GM19328 (cell line): ENCODE measurements around the gene PILRA.
"Not testable (repeated sequence)": the region's sequence is repeated elsewhere in the genome, so short reads cannot be mapped to it uniquely, and the experiment has no call there.

Source experiments
- ATAC-seq: cut with Tn5 transposase; IDR thresholded peaks from one replicate; pipeline ENCODE4 v1.9.1; 2021; ENCODE audit warnings: mild to moderate bottlenecking, moderate library complexity; ENCODE audit not compliant: unreplicated experiment

PILRA gene

DNA sequence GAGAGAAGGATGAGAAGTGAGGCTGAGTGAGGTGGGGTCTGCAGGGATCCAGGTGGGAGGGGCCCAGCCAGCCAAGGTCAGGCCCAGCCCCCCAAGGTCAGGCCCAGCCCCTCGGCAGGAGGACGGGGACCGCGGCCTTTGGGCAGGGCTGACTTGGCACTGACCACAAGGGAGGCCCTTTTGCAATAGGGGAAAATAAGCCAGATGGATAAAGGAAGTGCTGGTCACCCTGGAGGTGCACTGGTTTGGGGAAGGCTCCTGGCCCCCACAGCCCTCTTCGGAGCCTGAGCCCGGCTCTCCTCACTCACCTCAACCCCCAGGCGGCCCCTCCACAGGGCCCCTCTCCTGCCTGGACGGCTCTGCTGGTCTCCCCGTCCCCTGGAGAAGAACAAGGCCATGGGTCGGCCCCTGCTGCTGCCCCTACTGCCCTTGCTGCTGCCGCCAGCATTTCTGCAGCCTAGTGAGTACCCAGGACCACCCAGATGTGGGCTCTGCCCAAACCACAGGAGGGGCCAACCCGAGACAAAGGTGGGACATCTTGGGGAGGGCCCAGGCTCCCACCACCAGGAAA is at the start of gene PILRA:
PILRA (plus strand) TSS at position 227 of the 571 bp plus-strand sequence; CDS start at position 397, 170 bp downstream.
- no peak for ATAC-seq

DNA sequence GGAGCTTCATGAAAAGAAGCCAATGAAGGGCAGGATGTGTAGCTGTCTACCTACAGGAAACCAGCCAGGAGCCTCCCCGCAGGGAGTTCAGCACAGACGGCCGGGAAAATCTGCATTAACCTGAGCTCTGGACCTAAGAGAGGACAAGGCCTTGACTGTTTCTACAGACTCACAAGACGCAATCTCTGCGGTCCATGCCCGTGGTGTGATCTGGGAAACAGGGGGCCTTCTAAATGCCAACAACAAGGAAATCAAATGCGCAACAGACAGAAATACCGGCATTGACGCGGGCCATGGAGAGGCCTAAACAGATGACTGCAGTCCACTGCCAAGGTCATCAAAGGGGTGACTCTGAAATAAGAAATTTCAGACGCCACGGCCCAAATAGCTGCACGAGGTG is 49.1 kb upstream of the PILRA start:
- not testable (repeated sequence) for ATAC-seq

DNA sequence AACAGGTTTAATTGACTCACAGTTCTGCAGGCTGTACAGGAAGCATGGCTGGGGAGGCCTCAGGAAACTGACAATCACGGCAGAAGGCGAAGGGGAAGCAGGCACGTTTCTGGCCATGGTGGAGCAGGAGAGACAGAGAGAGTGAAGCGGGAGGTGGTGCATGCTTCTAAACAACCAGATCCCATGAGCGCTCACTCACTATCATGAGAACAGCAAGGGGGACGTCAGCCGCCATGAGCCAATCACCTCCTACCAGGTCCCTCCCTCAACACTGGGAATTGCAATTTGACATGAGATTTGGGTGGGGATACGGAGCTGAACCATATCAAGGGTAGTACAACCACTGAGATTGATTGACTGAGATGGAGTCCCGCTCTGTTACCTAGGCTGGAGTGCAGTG is 47.6 kb upstream of the PILRA start:
- not testable (repeated sequence) for ATAC-seq

DNA sequence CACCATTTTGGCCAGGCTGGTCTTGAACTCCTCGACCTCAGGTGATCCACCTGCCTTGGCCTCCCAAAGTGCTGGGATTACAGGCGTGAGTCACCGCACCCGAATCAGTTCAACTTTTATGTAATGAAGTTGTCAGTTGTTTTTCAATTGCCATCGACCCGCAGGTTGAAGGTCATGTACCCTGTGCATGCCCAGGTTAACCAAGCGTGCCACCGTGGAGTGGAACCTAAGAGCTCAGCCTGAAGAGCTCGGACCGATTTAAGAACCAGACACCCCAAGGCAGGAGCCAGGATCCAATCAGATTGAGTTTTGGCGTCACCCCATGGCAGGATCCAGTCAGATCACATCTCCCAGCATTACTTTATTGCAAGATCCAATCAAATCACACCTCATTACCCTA is 46.4 kb upstream of the PILRA start:
- ATAC-seq, result not testable (repeated sequence)

DNA sequence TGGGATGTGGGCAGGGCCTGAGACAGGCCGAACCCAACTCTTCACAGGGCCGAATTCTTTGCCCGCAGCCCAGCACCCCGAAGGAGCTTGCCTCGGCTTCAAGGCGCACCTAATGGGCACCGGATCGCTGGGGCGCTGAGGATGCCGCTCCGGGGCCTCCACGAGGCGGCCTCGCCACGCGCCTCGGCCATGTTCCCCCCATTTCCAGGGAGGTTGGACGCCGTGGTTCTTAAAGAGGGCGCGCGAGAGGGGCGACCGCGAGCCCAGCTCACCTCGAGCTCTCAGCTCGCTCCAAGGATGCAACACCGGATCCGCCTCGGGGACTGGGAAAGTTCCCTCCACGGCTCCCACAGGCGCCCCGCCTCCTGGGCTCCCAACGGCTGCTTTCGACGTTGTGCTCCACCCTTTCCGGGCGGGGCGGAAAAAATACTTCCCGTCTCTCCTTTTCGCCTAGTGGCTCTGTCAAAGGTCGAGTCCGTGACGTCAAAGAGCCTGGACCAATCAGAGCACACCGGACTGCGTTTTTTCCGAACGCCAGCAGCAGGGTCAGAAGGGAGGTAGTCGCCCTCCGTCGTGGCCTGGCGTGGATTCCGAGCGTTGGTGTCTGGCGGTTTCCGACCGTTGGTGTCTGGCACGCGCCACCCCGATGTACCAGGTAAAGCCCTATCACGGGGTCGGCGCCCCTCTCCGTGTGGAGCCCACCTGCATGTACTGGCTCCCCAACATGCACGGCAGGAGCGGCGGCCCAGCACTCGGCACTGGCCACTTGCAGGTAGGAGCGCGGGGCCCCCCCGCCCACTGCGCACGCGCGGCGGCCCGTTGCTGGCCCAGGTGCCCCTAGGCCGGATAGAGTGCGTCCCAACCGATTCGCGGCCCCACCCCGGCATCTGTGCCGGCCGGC is 37.5 kb upstream of the PILRA start:
- peak; percentile 92 for ATAC-seq

DNA sequence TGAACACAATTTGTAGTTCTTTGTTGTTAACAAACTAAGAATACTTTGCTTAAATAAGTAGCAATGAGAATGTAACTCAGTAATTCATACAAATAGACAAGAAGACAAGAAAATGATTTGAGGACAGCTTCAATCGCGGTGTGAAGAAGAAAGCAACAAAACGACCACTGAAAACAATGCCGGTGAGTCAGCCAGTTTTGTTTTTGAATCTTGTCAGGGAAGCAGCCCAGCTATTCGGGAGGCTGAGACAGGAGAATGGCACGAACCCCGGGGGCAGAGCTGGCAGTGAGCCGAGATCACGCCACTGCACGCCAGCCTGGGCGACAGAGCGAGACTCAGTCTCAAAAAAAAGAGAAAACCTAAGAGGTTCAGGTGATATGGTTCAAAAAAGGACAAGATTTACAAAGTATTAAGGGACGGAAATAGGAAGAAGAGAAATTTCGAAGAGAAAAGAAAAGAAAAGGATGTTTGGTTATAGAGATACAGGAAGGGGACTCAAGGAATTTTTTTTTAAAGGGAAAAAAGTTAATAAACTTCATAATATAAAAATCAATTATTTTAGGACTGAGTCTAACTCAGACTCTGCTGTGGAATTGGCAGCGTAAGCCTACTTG is 35.1 kb upstream of the PILRA start:
- ATAC-seq, result not testable (repeated sequence)

DNA sequence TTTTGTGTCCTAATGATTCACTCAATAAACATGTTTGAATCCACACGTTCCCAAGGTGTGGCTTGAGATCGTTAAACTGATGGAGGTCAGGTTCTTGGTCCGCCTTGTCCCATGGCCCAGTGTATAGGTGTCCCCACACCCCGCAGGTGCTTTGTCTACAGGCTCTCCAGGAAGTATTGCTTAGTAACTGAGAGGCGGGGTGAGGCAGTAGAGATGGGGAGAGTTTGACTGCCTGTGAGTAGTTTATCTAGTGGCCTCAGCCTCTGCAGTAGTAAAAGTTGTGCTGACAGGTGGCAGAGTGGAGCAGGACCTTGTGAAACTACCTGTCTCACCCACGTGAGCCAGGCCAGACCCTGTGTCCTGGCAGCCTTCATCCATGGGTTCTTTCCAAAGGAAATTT is 32.0 kb upstream of the PILRA start:
- not testable (repeated sequence) for ATAC-seq

DNA sequence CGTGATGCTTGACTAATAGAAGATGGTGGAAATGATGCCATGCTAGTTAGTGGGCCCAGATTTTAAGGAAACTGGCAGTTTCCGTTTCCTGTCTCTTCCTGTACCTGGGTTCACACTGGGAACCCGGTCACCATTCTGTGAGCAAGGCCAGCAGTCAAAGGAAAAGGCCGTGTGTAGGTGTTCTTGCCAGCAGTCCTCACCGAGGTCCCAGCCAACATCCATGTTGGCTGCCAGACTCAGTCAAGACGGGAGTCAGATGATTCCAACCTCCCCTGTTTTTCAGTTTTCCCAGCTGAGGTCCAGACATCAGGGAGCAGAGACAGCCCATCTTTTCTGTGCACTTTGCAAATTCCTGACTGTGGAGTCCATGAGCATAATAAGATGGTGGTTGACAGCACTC is 30.5 kb upstream of the PILRA start:
- ATAC-seq, result no peak

DNA sequence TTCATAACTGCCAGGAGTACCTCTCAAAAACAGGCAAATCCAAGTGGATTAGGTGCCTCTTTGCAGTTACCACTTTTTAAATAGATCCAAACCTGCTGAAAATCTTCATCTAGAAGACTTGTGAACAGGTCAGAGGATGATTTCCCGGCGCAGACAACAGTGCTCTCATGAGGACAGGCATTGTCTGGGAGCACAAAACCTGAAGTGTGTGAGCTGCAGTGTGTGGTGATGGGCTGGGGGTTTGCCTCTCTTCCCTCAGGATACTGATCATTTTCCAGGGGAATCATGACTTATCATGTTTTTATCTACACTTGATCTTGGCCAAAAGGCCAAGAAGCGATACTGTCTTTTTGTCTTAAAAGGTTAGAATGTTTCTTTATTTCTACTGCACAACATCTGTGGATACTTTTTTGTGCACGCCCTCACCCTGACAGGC is 29.1 kb upstream of the PILRA start:
- ATAC-seq, result not testable (repeated sequence)

DNA sequence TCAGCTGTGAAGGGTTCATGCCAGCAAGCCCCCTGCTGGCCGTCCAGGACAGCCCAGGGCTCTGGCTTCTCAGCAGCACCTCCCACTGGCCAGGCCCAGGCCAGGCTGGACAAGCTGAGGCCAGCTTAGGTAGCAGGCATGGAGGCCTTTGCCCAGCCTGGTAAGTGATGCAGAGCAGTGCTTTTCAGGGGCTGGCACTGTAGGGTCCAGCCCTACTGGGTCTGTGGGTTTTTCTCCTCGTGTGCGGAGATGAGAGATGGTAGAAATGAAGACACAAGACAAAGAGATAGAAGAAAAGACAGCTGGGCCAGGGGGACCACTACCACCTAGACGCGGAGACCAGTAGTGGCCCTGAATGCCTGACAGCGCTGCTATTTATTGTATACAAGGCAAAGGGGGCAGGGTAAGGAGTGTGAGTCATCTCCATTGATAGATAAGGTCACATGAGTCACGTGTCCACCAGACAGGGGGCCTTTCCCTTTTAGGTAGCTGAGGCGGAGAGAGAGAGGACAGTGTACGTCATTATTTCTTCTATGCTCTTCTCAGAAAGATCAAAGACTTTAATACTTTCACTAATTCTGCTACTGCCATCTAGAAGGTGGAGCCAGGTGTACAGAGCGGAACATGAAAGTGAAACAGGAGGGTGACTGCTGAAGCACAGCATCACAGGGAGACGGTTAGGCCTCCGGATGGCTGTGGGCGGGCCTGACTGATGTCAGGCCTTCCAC is 28.6 kb upstream of the PILRA start:
- peak; percentile 71 for ATAC-seq

DNA sequence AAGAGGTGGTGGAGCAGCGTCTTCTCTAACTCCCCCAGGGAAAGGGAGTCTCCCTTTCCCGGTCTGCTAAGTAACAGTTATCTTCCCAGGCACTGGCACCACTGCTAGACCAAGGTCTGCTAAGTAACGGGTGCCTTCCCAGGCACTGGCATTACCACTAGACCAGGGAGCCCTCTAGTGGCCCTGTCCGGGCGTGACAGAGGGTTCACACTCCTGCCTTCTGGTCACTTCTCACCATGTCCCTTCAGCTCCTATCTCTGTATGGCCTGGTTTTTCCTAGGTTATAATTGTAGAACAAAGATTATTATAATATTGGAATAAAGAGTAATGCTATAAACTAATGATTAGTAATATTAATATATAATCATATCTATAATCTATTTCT is 28.0 kb upstream of the PILRA start:
- ATAC-seq, result peak; percentile 23

DNA sequence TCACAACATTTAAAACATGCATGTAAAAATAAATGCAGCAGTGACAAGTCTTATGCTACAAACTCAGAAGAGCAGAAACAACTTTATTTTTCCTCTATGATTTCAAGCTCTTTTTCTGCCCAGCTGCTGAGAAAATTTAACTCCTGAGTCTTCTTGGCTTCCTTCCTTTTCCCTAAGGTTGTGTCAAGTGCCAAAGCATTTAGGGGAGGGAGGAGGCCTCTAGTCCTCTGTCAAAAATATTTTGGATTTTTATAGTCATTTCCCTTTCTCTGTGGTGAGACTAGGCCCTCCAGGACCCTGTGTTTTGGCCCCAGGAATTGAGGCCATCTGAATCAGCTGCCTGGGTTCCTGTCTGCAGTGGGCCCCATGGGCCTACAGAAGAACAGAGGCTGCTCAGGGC is 26.4 kb upstream of the PILRA start:
- ATAC-seq, result no peak

DNA sequence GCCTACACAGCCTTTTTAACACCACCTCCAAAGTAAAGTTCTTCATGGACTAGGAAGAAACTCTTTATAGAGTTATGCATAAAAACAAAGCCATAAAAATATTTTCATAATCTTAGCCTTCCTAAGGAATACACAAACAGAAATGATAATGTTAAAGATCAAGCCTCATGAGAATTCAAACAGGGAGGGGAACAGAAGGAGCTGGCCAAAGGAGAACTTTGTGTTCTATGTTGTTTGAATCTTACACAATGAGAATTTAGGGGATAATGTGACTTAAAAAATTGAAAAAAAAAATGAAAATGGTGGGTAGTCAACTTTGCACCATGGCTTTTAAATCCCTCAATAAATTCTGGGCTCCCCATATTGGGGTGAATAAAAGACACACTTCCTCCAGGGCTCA is 24.5 kb upstream of the PILRA start:
- ATAC-seq, result no peak

DNA sequence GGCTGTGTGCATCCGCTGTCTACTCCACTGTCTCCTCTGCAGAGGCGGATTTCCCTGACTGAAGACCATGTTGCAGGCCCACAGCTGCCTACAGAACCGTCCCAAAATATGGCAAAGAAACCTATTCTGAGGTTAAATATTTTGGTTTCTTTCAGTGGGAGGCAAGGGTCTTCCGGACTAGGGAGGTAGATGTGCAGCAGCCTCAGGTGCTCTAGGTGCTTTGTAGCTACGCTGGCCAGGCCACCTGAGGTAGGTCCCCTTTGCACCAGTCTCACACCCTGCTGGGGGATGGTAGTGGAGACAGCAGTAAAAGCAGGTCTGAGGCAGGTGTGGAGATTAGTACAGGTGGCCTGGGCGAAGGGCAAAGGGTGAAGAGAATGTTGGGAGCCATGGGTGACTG is 23.5 kb upstream of the PILRA start:
- no peak for ATAC-seq

DNA sequence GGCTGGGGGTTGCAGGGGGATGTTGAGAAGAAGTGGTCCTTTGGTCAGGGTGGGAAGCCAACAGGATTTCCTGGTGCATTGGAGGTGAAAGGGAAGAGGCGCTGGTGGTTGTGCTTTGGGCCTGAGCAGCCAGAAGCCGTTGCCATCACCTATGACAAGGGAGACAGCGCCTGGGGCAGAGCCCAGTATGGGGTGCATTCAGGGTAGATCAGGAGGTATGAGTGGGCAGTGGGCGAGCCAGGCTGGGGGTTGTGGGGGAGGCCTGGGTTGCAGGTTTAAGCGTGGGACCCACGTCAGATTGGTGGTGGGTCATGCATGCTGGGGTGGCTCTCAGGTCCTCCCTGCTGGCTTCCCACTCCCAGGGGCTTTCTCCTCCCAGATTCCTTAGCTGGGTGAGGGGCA is 21.6 kb upstream of the PILRA start:
- no peak for ATAC-seq

DNA sequence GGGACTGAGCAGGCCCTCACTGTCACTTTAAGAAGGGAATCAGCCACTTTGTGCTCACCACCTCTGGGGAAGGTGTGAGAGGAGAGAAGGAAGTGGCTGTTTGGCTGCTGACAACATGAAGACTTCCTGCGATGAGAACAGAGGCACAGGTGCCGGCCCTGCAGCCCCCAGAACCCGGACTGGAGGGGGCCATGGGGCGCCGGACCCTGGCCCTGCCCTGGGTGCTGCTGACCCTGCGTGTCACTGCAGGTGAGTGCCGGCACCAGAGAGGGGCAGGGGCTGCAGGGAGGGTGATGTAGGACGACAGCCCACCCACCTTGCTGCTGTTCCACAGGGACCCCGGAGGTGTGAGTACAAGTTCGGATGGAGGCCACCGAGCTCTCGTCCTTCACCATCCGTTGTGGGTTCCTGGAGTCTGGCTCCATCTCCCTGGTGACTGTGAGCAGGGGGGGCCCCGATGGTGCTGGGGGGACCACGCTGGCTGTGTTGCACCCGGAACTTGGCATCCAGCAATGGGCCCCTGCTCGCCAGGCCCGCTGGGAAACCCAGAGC is 21.0 kb upstream of the PILRA start:
- ATAC-seq, result not testable (repeated sequence)

DNA sequence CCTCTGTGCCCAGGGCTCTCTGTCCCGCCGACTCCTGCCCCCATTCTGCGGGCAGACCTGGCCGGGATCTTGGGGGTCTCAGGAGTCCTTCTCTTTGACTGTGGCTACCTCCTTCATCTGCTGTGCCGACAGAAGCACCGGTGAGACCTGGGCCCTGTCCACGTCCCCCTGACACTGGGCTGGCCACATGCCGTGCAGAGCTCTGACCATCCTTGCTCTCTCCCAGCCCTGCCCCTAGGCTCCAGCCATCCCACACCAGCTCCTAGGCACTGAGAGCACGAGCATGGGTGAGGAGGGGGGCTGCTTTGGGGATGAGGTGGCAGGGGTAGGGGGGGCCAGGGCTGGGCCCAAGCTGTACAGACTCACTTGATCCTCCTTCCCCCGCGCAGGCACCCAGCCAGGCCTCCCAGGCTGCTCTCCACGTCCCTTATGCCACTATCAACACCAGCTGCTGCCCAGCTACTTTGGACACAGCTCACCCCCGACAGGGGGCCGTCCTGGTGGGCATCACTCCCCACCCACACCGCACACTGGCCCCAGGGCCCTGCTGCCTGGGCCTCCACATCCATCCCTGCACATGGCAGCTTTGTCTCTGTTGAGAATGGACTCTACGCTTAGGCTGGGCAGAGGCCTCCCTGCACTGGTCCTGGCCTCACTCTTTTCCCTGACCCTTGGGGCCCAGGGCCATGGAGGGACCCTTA is 20.2 kb upstream of the PILRA start:
- no peak for ATAC-seq

DNA sequence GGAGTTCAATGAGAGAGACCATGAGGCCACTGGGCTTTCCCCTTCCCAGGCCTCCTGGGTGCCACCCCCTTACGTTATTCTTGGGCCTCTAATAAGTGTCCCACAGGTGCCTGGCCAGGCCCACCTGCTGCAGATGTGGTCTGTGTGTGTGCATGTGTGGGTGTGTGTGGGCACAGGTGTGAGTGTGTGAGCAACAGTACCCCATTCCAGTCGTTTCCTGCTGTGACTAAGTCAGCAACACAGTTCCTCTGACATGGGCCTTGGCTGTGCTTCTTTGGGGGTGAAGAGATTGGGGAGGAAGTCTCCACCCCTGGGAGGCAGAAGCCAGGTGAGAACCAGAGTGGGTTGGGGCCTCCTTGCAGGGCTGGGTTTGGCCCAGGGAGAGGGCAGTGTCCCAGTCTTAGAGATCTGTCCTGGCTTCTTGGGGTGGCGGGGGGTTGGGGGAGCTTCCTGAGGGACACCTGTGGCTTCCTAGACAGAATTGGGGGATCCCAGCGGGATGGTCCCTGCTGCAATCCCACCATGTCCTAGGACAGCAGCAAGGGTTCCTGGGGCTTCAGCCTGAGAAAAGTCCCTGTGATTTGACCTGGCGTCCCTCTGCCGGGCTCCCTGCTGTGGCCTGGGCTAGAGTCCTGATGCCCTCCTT is 19.5 kb upstream of the PILRA start:
- ATAC-seq, result no peak

DNA sequence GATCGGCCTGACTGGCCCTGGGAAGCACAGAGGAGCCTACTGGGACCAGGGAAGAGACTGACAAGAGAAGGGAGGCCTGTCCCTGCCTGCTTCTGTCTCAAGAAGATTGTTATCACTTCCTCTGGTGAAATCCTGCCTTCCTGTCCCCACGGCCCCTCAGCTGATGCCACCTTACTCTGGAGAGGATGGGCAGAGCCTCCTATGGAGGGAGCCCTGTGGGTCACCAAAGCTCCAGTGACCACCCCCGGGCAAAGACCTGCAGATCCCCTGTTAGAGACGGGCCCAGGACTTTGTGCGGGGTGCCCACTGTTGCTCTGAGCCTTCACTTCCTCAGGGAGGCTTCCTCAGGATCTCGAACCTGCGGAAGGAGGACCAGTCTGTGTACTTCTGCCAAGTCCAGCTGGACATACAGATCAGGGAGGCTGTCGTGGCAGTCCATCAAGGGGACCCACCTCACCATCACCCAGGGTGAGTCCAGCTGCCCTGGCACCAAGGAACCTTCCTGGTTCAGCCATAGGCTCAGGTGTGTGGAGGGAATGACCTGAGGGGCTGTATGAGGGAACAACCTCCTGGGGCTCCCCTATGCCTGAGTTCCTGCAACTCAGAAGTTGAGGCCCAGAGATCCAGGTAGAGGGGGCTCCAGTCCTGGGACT is 16.7 kb upstream of the PILRA start:
- no peak for ATAC-seq
